IMR-90 (cell line): ENCODE results near the gene TSPAN8. TPM values are rescaled to one million over a fixed set of nuclear protein-coding genes. Genes with fewer than 3 reads are reported as not detected.

ENCODE experiments used
- ATAC-seq: fragments of 200-7000 bp; cut with Tn5 transposase; 2 replicates; pipeline ENCODE4 v1.9.1; 2020; ENCODE audit warnings: low read depth, mild to moderate bottlenecking, moderate library complexity
- BruUV-seq: library from RNA; stranded (reverse); fragments of 400-500 nt; replicated peaks from 2 replicates; lab custom pipeline; 2021; lab: Mats Ljungman, UMichigan
- CTCF ChIA-PET: fragments of 300-600 bp; formaldehyde crosslinking; extraction: SDS; loops from one replicate; lab custom pipeline; 2021; ENCODE audit warnings: antibody characterized with exemption; lab: Yijun Ruan, JAX
- POLR2A ChIA-PET: fragments of 300-600 bp; sonication (Branson Sonifier 250); formaldehyde crosslinking; loops from one replicate; lab custom pipeline; 2022; ENCODE audit warnings: antibody characterized with exemption; ENCODE audit not compliant: unreplicated experiment; lab: Charles Lee
- DNase-seq: peaks from one replicate; pipeline ENCODE4 v3.0.0; 2013
- H2AFZ ChIP-seq: replicated peaks from 2 replicates; pipeline ENCODE3; 2013; ENCODE audit warnings: low read length, mild to moderate bottlenecking; ENCODE audit not compliant: poor library complexity
- H2AK5ac ChIP-seq: 2 replicates; pipeline ENCODE4 v1.6.1; 2013; ENCODE audit warnings: low read depth, low read length, inconsistent platforms
- H2AK9ac ChIP-seq: replicated peaks from 2 replicates; pipeline ENCODE3; 2013; ENCODE audit warnings: mild to moderate bottlenecking, low read depth, low read length, moderate library complexity; ENCODE audit not compliant: poor library complexity
- H2BK120ac ChIP-seq: 2 replicates; pipeline ENCODE4 v1.6.1; 2013; ENCODE audit warnings: low read depth, low read length, inconsistent platforms
- H2BK15ac ChIP-seq: 3 replicates; pipeline ENCODE4 v1.6.1; 2013; ENCODE audit warnings: low read depth, low read length, inconsistent platforms
- H2BK20ac ChIP-seq: 2 replicates; pipeline ENCODE4 v1.6.1; 2013; ENCODE audit warnings: low read depth, mild to moderate bottlenecking, inconsistent platforms, low read length, moderate library complexity
- H2BK5ac ChIP-seq: 2 replicates; pipeline ENCODE4 v1.6.1; 2013; ENCODE audit warnings: mild to moderate bottlenecking, low read depth, low read length, inconsistent platforms; ENCODE audit not compliant: poor library complexity, severe bottlenecking
- H3K14ac ChIP-seq: replicated peaks from 2 replicates; pipeline ENCODE4 v1.6.1; 2013; ENCODE audit warnings: low read depth, low read length, inconsistent platforms
- H3K18ac ChIP-seq: 2 replicates; pipeline ENCODE4 v1.6.1; 2013; ENCODE audit warnings: low read depth, low read length, control low read depth
- H3K23ac ChIP-seq: 2 replicates; pipeline ENCODE4 v1.6.1; 2013; ENCODE audit warnings: low read depth, low read length, inconsistent platforms
- H3K27ac ChIP-seq: 2 replicates; pipeline ENCODE4 v1.5.1; 2013; ENCODE audit warnings: mild to moderate bottlenecking, control low read depth, low read length; ENCODE audit not compliant: insufficient read depth
- H3K27me3 ChIP-seq: 2 replicates; pipeline ENCODE4 v1.6.1; 2013; ENCODE audit warnings: low read length; ENCODE audit not compliant: control insufficient read depth, insufficient read depth
- H3K36me3 ChIP-seq: 2 replicates; pipeline ENCODE4 v1.6.1; 2013; ENCODE audit warnings: low read length, mixed read lengths; ENCODE audit not compliant: control insufficient read depth, insufficient read depth
- H3K4ac ChIP-seq: 2 replicates; pipeline ENCODE4 v1.6.1; 2013; ENCODE audit warnings: low read depth, low read length, inconsistent platforms
- H3K4me1 ChIP-seq: 2 replicates; pipeline ENCODE4 v1.6.1; 2013; ENCODE audit warnings: low read length, mixed read lengths; ENCODE audit not compliant: control insufficient read depth, insufficient read depth
- H3K4me2 ChIP-seq: 2 replicates; pipeline ENCODE4 v1.6.1; 2013; ENCODE audit warnings: low read depth, mild to moderate bottlenecking, control low read depth, low read length, moderate library complexity
- H3K4me3 ChIP-seq: 2 replicates; pipeline ENCODE4 v1.5.1; 2013; ENCODE audit warnings: low read depth, mild to moderate bottlenecking, control low read depth, low read length, moderate library complexity; ENCODE audit not compliant: insufficient read depth
- H3K56ac ChIP-seq: 2 replicates; pipeline ENCODE4 v1.6.1; 2013; ENCODE audit warnings: low read length, inconsistent platforms; ENCODE audit not compliant: insufficient read depth; ENCODE audit errors: extremely low read depth
- H3K79me1 ChIP-seq, 2 experiments: 2 replicates each; pipeline ENCODE4 v1.6.1; 2013; ENCODE audit warnings: low read length in 2 of 2, inconsistent platforms in 1 of 2, low read depth in 1 of 2
- H3K9ac ChIP-seq: 2 replicates; pipeline ENCODE4 v1.6.1; 2013; ENCODE audit warnings: low read depth, low read length, control low read depth
- H3K9me1 ChIP-seq: 2 replicates; pipeline ENCODE4 v1.6.1; 2013; ENCODE audit warnings: low read length, inconsistent platforms; ENCODE audit not compliant: insufficient read depth
- H3K9me3 ChIP-seq: 2 replicates; pipeline ENCODE4 v1.6.1; 2013; ENCODE audit warnings: low read length; ENCODE audit not compliant: control insufficient read depth, insufficient read depth
- H4K20me1 ChIP-seq: 2 replicates; pipeline ENCODE4 v1.6.1; 2013; ENCODE audit warnings: low read length, inconsistent platforms; ENCODE audit not compliant: insufficient read depth
- H4K5ac ChIP-seq: 2 replicates; pipeline ENCODE4 v1.6.1; 2013; ENCODE audit warnings: mild to moderate bottlenecking, low read depth, low read length, control low read depth
- H4K8ac ChIP-seq, 2 experiments: 2 replicates each; pipeline ENCODE4 v1.6.1; 2013; ENCODE audit warnings: low read depth in 2 of 2, low read length in 2 of 2, control low read depth in 1 of 2, inconsistent platforms in 1 of 2
- H4K91ac ChIP-seq: 2 replicates; pipeline ENCODE4 v1.6.1; 2013; ENCODE audit warnings: low read depth, low read length, inconsistent platforms; ENCODE audit not compliant: insufficient read depth
- BHLHE40 ChIP-seq: fragments of 150-350 bp; IDR thresholded peaks from 2 replicates; pipeline ENCODE4 v1.6.1; 2016; ENCODE audit warnings: mild to moderate bottlenecking, low read depth, low read length
- CEBPB ChIP-seq: IDR thresholded peaks from 2 replicates; pipeline ENCODE4 v1.6.1; 2012; ENCODE audit warnings: low read depth, low read length, improper control_type of control experiment
- CHD1 ChIP-seq: IDR thresholded peaks from 2 replicates; pipeline ENCODE4 v1.6.1; 2012; ENCODE audit warnings: low read depth, low read length, improper control_type of control experiment
- FOS ChIP-seq: fragments of 150-350 bp; IDR thresholded peaks from 2 replicates; pipeline ENCODE4 v1.6.1; 2016; ENCODE audit warnings: low read depth, low read length
- MAFK ChIP-seq: IDR thresholded peaks from 2 replicates; pipeline ENCODE4 v1.6.1; 2012; ENCODE audit warnings: low read depth, low read length, improper control_type of control experiment
- MAZ ChIP-seq: IDR thresholded peaks from 2 replicates; pipeline ENCODE4 v1.6.1; 2012; ENCODE audit warnings: low read depth, mild to moderate bottlenecking, low read length, improper control_type of control experiment, moderate library complexity, borderline replicate concordance
- MXI1 ChIP-seq: IDR thresholded peaks from 2 replicates; pipeline ENCODE4 v1.6.1; 2012; ENCODE audit warnings: low read depth, mild to moderate bottlenecking, low read length, moderate library complexity, borderline replicate concordance
- NFE2L2 ChIP-seq: fragments of 150-350 bp; IDR thresholded peaks from 2 replicates; pipeline ENCODE4 v1.6.1; 2016; ENCODE audit warnings: low read depth, mild to moderate bottlenecking, low read length
- POLR2A ChIP-seq: IDR thresholded peaks from 2 replicates; pipeline ENCODE4 v1.6.1; 2012; ENCODE audit warnings: mild to moderate bottlenecking, low read depth, low read length
- RAD21 ChIP-seq: IDR thresholded peaks from 2 replicates; pipeline ENCODE4 v1.6.1; 2012; ENCODE audit warnings: low read length, improper control_type of control experiment
- RCOR1 ChIP-seq: IDR thresholded peaks from 2 replicates; pipeline ENCODE4 v1.6.1; 2012; ENCODE audit warnings: mild to moderate bottlenecking, low read length, improper control_type of control experiment; ENCODE audit not compliant: insufficient replicate concordance
- RFX5 ChIP-seq: IDR thresholded peaks from 2 replicates; pipeline ENCODE4 v1.8.0; 2012; ENCODE audit warnings: low read depth, mild to moderate bottlenecking, low read length, moderate library complexity
- SMC3 ChIP-seq: fragments of 150-350 bp; IDR thresholded peaks from 2 replicates; pipeline ENCODE4 v1.6.1; 2016; ENCODE audit warnings: low read depth, mild to moderate bottlenecking, antibody characterized with exemption, low read length, moderate library complexity
- USF2 ChIP-seq: fragments of 150-350 bp; IDR thresholded peaks from 2 replicates; pipeline ENCODE4 v1.6.1; 2017; ENCODE audit warnings: mild to moderate bottlenecking, antibody characterized with exemption, low read length, low read depth
- WGBS, 2 experiments: methylation state at CpG; one replicate each; pipeline versions ENCODE4 v1.1.5 to v1.1.7; 2013; ENCODE audit warnings: missing lambda C conversion rate in 2 of 2; ENCODE audit not compliant: insufficient read length in 1 of 2; ENCODE audit errors: extremely low coverage in 2 of 2; 5-methylcytosine and 5-hydroxymethylcytosine counted together
- dilution Hi-C: fragments of 300-500 bp; cut with HindIII; formaldehyde crosslinking; loops from one replicate; pipeline ENCODE4 v1.14.3; 2018; ENCODE audit warnings: low sequenced_read_pairs; ENCODE audit not compliant: unreplicated experiment
- in situ Hi-C: fragments of 300-500 bp; cut with MboI; formaldehyde crosslinking; loops from 3 replicates; pipeline ENCODE4 v1.14.3; 2019; ENCODE audit warnings: low sequenced_read_pairs, inconsistent platforms, mixed read lengths
- intact Hi-C: fragments of 100-400 bp; cut with micrococcal nuclease; formaldehyde crosslinking; loops from 2 replicates; pipeline ENCODE4 v1.10.0; 2022
- polyA plus RNA-seq, 3 experiments: library from polyadenylated mRNA; depleted of rRNA; stranded (reverse); fragments of >200 nt; gene quantifications; 2 replicates each; pipeline ENCODE4 v1.2.3, GENCODE V29; 2012; ENCODE audit warnings: low replicate concordance in 1 of 3
- total RNA-seq: library from RNA; depleted of rRNA; stranded (reverse); fragments of >200 nt; gene quantifications from 2 replicates; pipeline ENCODE4 v1.2.3, GENCODE V29; 2012
- TF ChIP-seq, protein P1 (sequence below): fragments of 150-350 bp; IDR thresholded peaks from 2 replicates; pipeline ENCODE4 v1.6.1; 2016; ENCODE audit warnings: low read depth, mild to moderate bottlenecking, low read length, moderate library complexity, borderline replicate concordance
- TF ChIP-seq, protein P2 (sequence below): conservative IDR thresholded peaks from 2 replicates; pipeline ENCODE4 v1.5.1; 2012; ENCODE audit warnings: mild to moderate bottlenecking, low read depth, low read length, improper control_type of control experiment

Gene TSPAN8
- total and polyA plus RNA-seq, 2 of the 4 experiments (the other 2 are of a cell fraction) = not detected

- no peak overlapping the region for H3K4ac ChIP-seq
- no peak overlapping the region for H3K56ac ChIP-seq
- no peak overlapping the region for H2BK5ac ChIP-seq
- H2BK20ac ChIP-seq = no peak overlapping the region
- peaks cover 7% of the 10 kb centered on the region for H3K9me3 ChIP-seq
- TF ChIP-seq, protein P1, sequence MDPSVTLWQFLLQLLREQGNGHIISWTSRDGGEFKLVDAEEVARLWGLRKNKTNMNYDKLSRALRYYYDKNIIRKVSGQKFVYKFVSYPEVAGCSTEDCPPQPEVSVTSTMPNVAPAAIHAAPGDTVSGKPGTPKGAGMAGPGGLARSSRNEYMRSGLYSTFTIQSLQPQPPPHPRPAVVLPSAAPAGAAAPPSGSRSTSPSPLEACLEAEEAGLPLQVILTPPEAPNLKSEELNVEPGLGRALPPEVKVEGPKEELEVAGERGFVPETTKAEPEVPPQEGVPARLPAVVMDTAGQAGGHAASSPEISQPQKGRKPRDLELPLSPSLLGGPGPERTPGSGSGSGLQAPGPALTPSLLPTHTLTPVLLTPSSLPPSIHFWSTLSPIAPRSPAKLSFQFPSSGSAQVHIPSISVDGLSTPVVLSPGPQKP = no peak
- TF ChIP-seq CEBPB (no peak), FOS (no peak), NFE2L2 (no peak), RAD21 (no peak), MAZ (no peak), RFX5 (no peak), SMC3 (no peak), BHLHE40 (no peak), CHD1 (no peak), RCOR1 (no peak), POLR2A (no peak), MXI1 (no peak), USF2 (no peak), MAFK (no peak)
- TF ChIP-seq, protein P2, sequence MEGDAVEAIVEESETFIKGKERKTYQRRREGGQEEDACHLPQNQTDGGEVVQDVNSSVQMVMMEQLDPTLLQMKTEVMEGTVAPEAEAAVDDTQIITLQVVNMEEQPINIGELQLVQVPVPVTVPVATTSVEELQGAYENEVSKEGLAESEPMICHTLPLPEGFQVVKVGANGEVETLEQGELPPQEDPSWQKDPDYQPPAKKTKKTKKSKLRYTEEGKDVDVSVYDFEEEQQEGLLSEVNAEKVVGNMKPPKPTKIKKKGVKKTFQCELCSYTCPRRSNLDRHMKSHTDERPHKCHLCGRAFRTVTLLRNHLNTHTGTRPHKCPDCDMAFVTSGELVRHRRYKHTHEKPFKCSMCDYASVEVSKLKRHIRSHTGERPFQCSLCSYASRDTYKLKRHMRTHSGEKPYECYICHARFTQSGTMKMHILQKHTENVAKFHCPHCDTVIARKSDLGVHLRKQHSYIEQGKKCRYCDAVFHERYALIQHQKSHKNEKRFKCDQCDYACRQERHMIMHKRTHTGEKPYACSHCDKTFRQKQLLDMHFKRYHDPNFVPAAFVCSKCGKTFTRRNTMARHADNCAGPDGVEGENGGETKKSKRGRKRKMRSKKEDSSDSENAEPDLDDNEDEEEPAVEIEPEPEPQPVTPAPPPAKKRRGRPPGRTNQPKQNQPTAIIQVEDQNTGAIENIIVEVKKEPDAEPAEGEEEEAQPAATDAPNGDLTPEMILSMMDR = no peak
- H3K79me1 ChIP-seq = no peaks in the 10 kb centered on the region
- H3K4me1 ChIP-seq = no peaks in the 10 kb centered on the region
- in situ Hi-C loops = no loop called here
- H3K27me3 ChIP-seq = no peaks in the 10 kb centered on the region
- no peak overlapping the region for H2AK9ac ChIP-seq
- H3K27ac ChIP-seq = no peak overlapping the region
- H3K9ac ChIP-seq = no peak overlapping the region
- DNase-seq (no peak), ATAC-seq (no peak)
- no peak overlapping the region for H4K5ac ChIP-seq
- BruUV-seq = no TSS peak
- no peak overlapping the region for H2BK15ac ChIP-seq
- no peaks in the 10 kb centered on the region for H4K20me1 ChIP-seq
- POLR2A ChIA-PET = no interaction called here
- no peak overlapping the region for H3K14ac ChIP-seq
- no peak overlapping the region for H3K23ac ChIP-seq
- no peak overlapping the region for H4K8ac ChIP-seq
- intact Hi-C loops = no loop called here
- no peak overlapping the region for H2AK5ac ChIP-seq
- no peak overlapping the region for H4K91ac ChIP-seq
- CTCF ChIA-PET = no interaction called here
- H3K18ac ChIP-seq = no peak overlapping the region
- WGBS, 2 experiments = no CpG with 5 or more reads among the region's 1 CpG
- H2BK120ac ChIP-seq = no peak overlapping the region
- no peak overlapping the region for H2AFZ ChIP-seq
- no peak overlapping the region for H3K4me3 ChIP-seq
- dilution Hi-C loops = no loop called here
- no peaks in the 10 kb centered on the region for H3K36me3 ChIP-seq
- no peaks in the 10 kb centered on the region for H3K9me1 ChIP-seq
- H3K4me2 ChIP-seq = no peak overlapping the region
Observed at GRCh38 chr12:71107936-71108335, 49.9 kb downstream of the TSPAN8 start.
